Inflammatory macrophage treated with lipopolysaccharide for 4 hours (primary cell): ENCODE results near the gene GALNT11.

Source experiments
- DNase-seq: peaks from one replicate; pipeline ENCODE4 v3.0.0-alpha.2; 2020

Gene GALNT11

GRCh38 chr7:152161171-152161570 lies 135.7 kb downstream of the GALNT11 start:
- no peak for DNase-seq

DNA sequence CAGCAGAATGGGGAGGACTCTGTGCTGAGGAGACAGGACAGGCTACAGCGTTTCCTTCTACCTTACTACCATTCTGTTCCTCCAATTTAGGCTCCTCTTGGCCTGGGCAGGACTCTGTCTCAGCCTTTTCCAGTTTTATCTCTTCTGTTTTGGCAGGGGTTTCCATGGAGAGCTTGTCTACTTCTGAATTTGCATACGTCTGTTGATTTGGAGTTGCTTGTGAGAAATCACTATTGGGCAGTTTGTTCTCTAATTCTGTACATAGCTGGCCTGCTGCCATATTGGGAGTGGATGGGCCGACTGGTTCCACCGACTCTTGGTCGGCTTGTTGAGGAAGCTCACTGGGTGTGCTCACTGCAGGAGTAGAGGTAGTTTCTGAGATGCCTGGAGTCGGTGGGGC lies 136.8 kb downstream of the GALNT11 start:
- no peak for DNase-seq
